HG03378 (cell line): ENCODE results near the gene CCDC167.

Source experiments
- ATAC-seq: cut with Tn5 transposase; IDR thresholded peaks from one replicate; pipeline ENCODE4 v1.9.1; 2021; ENCODE audit warnings: mild to moderate bottlenecking, moderate library complexity; ENCODE audit not compliant: unreplicated experiment

CCDC167 gene

DNA sequence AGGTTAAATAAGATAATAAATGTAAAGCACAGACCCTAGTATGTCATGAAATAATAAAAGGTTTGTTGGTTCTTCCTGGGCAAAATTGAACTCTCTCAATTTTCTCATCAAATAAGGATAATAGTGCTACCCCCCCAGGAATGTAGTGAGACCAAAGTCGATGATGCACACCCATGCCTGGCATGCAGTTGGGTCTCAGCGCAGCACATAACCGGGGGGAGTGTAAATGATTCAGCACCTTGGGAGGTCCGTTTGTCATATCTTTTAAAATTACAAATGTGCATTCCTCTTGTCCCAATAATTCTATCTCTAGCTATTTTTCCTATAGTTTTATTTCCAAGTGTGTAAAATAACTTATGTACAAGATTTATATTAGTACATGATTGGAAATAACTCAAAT lies 31.3 kb upstream of the CCDC167 start:
- ATAC-seq, result no peak

DNA sequence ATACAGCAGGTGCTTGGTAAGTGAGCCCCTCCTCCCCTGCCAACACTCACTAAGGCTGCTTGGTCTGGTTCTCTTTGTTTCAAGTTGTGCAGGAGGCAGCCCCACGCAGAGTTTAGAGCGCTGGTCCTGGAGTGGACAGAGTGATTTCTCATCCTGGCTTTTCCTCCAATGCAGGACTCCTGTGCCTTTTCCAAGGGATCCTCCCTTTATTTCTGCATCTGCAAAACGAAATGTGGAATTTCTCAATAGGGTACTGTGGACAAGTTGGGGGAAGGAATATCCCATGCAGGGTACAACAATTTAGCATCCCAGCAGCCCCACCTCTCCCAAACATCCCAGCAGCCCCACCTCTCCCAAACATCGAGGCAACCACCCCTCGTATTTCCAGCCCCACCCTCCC lies 30.6 kb upstream of the CCDC167 start:
- no peak for ATAC-seq

GRCh38 chr6:37528541-37528940 lies 28.8 kb upstream of the CCDC167 start:
- ATAC-seq, result no peak

GRCh38 chr6:37525460-37526357 lies 26.0 kb upstream of the CCDC167 start:
- no peak for ATAC-seq

GRCh38 chr6:37524970-37525318 lies 25.3 kb upstream of the CCDC167 start:
- ATAC-seq, result no peak

DNA sequence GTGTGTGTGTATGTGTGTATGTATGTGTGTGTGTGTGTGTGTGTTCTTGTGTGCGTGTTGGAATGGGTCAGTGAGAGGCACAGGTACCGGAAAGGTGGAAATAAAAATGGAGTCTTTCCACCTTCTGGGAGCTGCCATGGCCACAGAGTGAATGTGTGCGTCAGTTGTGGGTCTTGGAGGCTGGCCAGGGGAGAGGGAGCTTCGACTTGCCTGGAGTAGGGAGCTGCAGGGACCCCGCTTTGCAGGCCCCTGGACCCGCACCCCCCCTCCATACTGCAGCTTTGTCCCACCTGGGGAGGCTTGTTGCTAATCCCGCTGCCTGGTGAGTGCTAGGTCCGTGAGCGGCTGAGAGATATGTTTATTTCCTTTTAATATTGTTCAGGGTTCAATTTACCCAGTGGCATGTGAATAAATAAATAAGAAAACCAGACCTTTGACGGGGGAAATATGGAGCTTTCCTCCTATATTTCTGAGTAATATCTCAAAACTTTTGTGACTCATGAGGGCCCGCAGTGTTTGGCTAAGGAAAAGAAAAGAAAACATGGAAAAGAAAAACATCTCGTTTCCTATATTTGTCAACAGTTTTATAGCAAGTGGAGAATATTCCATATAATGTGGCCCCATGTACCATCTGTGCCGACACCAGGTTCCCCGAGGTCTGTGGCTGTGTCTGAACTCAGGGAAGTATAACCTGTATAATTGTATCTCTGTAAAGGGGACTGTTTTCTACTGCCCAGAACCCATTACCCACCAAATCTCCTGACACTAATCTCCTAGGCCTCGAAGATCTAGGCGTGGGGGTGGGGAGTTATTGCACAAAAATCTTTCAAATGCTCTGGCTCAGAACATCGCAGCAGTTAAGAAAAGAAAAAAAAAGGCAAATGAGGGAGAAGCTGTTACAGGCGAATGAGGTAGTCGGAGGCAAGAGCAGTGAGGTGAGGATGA lies 24.6 kb upstream of the CCDC167 start:
- no peak for ATAC-seq

- no peak for ATAC-seq
These were observed 23.7 kb upstream of the CCDC167 start for GRCh38 chr6:37523412-37523811.

- no peak for ATAC-seq
These were observed 23.1 kb upstream of the CCDC167 start for GRCh38 chr6:37522836-37523235.

DNA sequence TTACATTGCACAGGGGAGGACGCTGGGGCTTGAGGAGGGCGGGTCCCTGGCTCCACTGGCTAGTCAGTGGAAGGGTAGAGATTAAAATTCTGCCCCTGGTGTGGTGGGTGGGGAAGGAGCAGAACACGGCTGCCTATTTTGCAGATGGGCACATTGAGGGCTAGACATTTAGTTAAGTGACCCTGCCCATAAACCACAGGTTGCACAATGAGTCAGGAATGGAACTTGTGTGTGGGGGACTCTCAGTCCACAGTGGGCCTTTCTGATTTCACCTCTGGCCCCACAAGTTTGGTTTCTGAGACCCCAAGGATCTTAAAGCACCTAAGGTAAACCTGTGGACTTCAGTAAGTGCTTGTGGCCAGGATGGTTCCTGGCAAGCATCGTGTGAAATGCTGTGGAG lies 22.0 kb upstream of the CCDC167 start:
- no peak for ATAC-seq

DNA sequence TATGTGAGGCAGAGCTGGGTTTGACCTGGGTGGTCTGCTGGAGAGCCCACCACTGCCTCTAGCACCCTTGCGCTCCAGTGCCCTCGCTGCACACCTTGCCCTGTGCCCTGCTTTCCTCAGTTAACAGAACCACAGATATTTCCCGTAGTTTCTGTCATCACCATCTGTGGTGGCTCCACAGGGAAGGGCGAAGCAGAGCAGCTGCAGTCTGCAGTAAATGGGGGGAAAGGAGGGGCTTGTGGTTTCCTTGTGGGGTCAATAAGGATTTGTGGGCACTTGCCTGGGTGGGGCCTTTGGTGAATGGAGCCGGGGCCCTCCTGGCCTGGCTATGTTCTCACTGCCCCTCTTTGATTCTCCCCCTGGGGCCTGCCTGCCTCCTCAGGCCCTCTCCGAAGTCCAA lies 21.2 kb upstream of the CCDC167 start:
- no peak for ATAC-seq

- ATAC-seq, result no peak
These were observed 19.8 kb upstream of the CCDC167 start for GRCh38 chr6:37519461-37519860.

DNA sequence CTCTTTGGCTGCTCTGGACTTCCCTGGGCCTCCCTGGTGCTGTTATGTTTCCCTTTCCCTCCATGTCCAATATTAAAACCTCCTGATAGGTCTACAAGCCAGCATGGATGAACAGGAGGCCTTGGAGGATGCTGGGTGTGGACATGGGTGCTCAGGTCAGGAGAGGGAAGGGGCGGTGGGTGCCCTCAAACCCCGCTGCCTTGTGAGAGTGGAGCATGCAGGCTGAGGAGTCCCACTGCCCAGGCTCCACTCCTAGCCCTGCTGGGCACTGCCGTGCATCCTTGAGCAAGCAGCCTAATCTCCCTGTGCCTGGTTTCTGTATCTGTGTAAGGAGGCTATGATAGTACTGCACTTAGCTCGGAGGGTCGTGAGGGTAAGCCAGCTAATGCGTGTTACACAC lies 18.4 kb upstream of the CCDC167 start:
- no peak for ATAC-seq

GRCh38 chr6:37517411-37517812 lies 17.7 kb upstream of the CCDC167 start:
- ATAC-seq, result no peak

DNA sequence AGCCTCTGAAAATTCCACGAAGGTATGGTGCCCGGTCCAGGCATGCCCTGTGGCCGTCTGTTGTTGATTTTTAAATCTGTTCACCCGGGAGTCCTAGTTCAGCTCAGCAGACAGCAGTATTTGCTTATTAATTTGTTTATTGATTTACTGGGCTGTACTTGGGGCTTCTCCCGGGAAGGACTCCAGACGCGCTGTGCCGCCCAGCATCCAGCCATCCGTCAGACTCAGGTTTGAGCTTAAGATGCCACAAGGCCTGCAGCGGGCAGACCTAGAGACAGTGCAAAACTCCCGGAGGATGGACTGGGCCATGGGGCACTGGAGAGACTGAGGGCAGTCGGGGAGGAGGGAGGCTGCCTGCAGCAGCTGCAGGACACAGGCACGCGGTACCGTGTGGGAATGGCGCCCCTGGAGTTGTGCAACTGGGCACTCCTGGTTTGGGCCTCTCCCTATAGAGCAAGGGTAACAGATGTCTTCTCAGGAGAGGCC lies 17.3 kb upstream of the CCDC167 start:
- no peak for ATAC-seq

DNA sequence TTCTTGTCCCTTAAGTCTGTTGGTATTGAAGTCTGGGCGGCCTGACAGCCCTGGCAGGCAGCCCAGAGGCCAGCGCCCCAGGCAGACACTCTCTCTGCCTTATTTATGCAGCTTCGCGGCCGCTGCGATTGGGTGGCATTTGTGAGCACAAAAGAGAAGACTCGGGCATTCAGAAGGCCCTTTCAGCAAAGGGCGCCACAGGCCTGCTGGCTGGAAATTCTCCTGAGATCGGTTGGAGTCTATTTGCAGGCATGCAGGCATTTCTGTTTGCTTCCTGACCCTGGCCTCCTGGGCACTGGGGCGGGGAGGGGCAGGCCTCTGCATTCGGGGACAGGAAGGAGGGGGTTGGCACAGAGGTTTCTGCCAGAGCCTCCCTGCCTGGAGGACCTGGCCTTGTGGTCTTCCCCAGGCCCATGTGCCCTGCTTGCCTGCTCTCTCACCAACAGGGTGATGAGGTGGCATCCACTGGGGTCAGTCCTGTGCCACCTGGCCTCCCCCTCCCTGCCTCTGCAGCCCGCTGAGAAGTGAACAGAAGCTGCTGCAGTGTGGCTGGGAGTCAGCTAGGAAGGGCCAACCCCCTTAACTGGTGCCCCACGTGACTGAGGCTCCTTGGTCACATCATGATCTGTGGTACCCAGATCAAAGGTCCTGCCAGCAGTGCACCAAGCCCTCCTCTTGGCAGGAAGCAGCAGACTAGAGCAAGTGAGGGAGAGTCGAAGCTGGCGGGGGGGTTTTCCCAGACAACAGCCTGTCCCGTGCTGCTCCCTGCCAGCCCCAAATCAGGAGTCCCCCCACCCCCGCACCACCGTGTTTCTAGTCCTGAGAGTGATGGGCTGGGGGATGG lies 16.6 kb upstream of the CCDC167 start:
- ATAC-seq, result peak; percentile 66

GRCh38 chr6:37515712-37516075 lies 16.0 kb upstream of the CCDC167 start:
- ATAC-seq, result no peak

GRCh38 chr6:37514837-37515236 lies 15.1 kb upstream of the CCDC167 start:
- ATAC-seq, result no peak

DNA sequence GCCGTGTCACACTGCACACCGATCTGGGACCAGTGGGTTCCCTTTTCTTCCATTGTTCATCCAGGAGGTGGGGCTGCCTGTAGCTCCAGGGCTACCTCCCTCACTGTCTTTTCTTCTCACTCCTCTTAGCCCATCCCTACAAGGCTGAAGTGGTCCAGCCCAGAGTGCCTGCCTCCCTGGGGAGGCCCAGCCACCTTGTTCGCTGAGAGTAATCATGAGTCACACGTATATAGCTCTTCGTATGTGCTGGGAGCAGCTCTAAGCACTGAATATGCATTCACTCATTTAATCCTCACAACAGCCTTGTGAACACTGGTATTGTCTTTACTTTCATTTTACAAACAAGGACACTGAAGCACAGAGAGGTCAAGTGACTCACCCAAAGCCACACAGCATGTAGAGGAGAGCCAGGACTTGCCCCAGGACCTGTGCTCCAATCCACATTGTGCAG lies 14.7 kb upstream of the CCDC167 start:
- ATAC-seq, result no peak

- no peak for ATAC-seq
These were observed 13.9 kb upstream of the CCDC167 start for GRCh38 chr6:37513576-37513975.

DNA sequence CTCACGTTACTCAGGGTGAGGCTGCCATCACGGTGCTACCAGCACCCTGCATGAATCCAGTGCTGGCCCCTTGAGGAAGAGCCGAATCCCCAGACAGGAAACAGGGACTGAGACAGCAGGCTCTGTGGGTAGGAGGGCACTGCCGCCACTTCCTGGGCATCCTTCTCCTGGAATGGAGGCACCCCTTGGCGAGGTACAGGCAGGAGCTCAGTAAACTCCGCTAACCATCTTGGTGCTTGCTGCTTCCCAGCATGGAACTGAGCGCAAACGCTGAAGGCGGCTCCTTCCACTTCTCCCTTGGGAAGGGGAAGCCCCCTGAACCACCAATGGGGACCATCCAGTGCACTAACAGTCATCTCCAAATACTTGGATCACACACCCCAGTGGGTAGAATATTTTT lies 13.5 kb upstream of the CCDC167 start:
- ATAC-seq, result no peak
